ENCODE results near the gene CXXC4. TPM values are rescaled to one million over a fixed set of nuclear protein-coding genes. Genes with fewer than 3 reads are reported as not detected.

The CXXC4 gene
- polyA plus RNA-seq, 3 donors from 2014 or later: 0.13 to 0.29 (median 0.14) TPM

GRCh38 chr4:104470770-104471169, 23.9 kb downstream of the CXXC4 start:
- Mint-ChIP-seq H3K4me3 (no peak overlapping the region), H3K27me3 (ENCODE audit: low read depth in 3 of 3) (peaks cover 0 to 10% (median 6%) of the 10 kb centered on the region in 3 donors), H3K9me3 (peaks cover 0 to 1% (median 0%) of the 10 kb centered on the region in 6 donors), H3K4me1 (no peaks in the 10 kb centered on the region), H3K36me3 (no peaks in the 10 kb centered on the region), H3K27ac (no peak overlapping the region)
- DNase-seq: no peak

- no peaks in the 10 kb centered on the region for H3K36me3 Mint-ChIP-seq
- H3K4me1 Mint-ChIP-seq: no peaks in the 10 kb centered on the region
- DNase-seq: no peak
- H3K27ac Mint-ChIP-seq: no peak overlapping the region
- peaks cover 0 to 1% (median 0%) of the 10 kb centered on the region in 6 donors for H3K9me3 Mint-ChIP-seq
- peaks cover 0 to 7% (median 6%) of the 10 kb centered on the region in 3 donors for H3K27me3 Mint-ChIP-seq (ENCODE audit: low read depth in 3 of 3)
- no peak overlapping the region for H3K4me3 Mint-ChIP-seq
These were observed 24.9 kb downstream of the CXXC4 start for GRCh38 chr4:104469794-104470193.

- Mint-ChIP-seq H3K36me3 (no peaks in the 10 kb centered on the region), H3K27me3 (ENCODE audit: low read depth in 3 of 3) (peaks cover 0 to 6% (median 6%) of the 10 kb centered on the region in 3 donors), H3K9me3 (peaks cover 0 to 1% (median 0%) of the 10 kb centered on the region in 6 donors), H3K4me3 (no peak overlapping the region), H3K27ac (no peak overlapping the region), H3K4me1 (no peaks in the 10 kb centered on the region)
- DNase-seq: no peak
These were observed 29.1 kb downstream of the CXXC4 start for GRCh38 chr4:104465619-104466018.

GRCh38 chr4:104465201-104465600, 29.5 kb downstream of the CXXC4 start:
- no peaks in the 10 kb centered on the region for H3K36me3 Mint-ChIP-seq
- H3K27ac Mint-ChIP-seq: no peak overlapping the region
- no peaks in the 10 kb centered on the region for H3K4me1 Mint-ChIP-seq
- peaks cover 0 to 6% (median 6%) of the 10 kb centered on the region in 3 donors for H3K27me3 Mint-ChIP-seq (ENCODE audit: low read depth in 3 of 3)
- H3K9me3 Mint-ChIP-seq: no peaks in the 10 kb centered on the region
- DNase-seq: no peak
- H3K4me3 Mint-ChIP-seq: no peak overlapping the region

- no peak overlapping the region for H3K4me3 Mint-ChIP-seq
- no peak for DNase-seq
These were observed 32.1 kb downstream of the CXXC4 start for GRCh38 chr4:104462641-104463040.

GRCh38 chr4:104457308-104457981, 37.2 kb downstream of the CXXC4 start:
- no peaks in the 10 kb centered on the region for H3K36me3 Mint-ChIP-seq
- H3K4me1 Mint-ChIP-seq: no peaks in the 10 kb centered on the region
- DNase-seq: no peak
- H3K4me3 Mint-ChIP-seq: no peak overlapping the region
- H3K9me3 Mint-ChIP-seq: no peaks in the 10 kb centered on the region
- no peak overlapping the region for H3K27ac Mint-ChIP-seq
- no peaks in the 10 kb centered on the region for H3K27me3 Mint-ChIP-seq (ENCODE audit: low read depth in 3 of 3)

More at GRCh38 chr4:104462641-104463040, 32.1 kb downstream of the CXXC4 start:
- Mint-ChIP-seq H3K27ac (no peak overlapping the region), H3K9me3 (no peaks in the 10 kb centered on the region), H3K27me3 (ENCODE audit: low read depth in 3 of 3) (peaks cover 0 to 3% (median 2%) of the 10 kb centered on the region in 3 donors), H3K36me3 (no peaks in the 10 kb centered on the region), H3K4me1 (no peaks in the 10 kb centered on the region)

- no peaks in the 10 kb centered on the region for H3K4me1 Mint-ChIP-seq
- H3K36me3 Mint-ChIP-seq: no peaks in the 10 kb centered on the region
- no peak for DNase-seq
- no peak overlapping the region for H3K4me3 Mint-ChIP-seq
- no peak overlapping the region for H3K27ac Mint-ChIP-seq
- no peaks in the 10 kb centered on the region for H3K27me3 Mint-ChIP-seq (ENCODE audit: low read depth in 3 of 3)
- no peaks in the 10 kb centered on the region for H3K9me3 Mint-ChIP-seq
These were observed 43.1 kb downstream of the CXXC4 start for GRCh38 chr4:104451573-104451972.

- H3K4me3 Mint-ChIP-seq: no peak overlapping the region
- H3K9me3 Mint-ChIP-seq: no peaks in the 10 kb centered on the region
- H3K27me3 Mint-ChIP-seq (ENCODE audit: low read depth in 3 of 3): no peaks in the 10 kb centered on the region
- H3K4me1 Mint-ChIP-seq: no peaks in the 10 kb centered on the region
- no peak overlapping the region for H3K27ac Mint-ChIP-seq
- no peak for DNase-seq
- no peaks in the 10 kb centered on the region for H3K36me3 Mint-ChIP-seq
These were observed 45.2 kb downstream of the CXXC4 start for GRCh38 chr4:104449537-104449936.

GRCh38 chr4:104447294-104447693, 47.4 kb downstream of the CXXC4 start:
- Mint-ChIP-seq H3K4me3 (no peak overlapping the region), H3K27ac (no peak overlapping the region), H3K9me3 (peaks cover 0 to 2% (median 0%) of the 10 kb centered on the region in 6 donors), H3K36me3 (no peaks in the 10 kb centered on the region), H3K27me3 (ENCODE audit: low read depth in 3 of 3) (peaks cover 0 to 3% (median 0%) of the 10 kb centered on the region in 3 donors), H3K4me1 (no peaks in the 10 kb centered on the region)
- no peak for DNase-seq

GRCh38 chr4:104446431-104447278, 48.0 kb downstream of the CXXC4 start:
- DNase-seq: no peak
- no peak overlapping the region for H3K27ac Mint-ChIP-seq
- H3K36me3 Mint-ChIP-seq: no peaks in the 10 kb centered on the region
- no peaks in the 10 kb centered on the region for H3K4me1 Mint-ChIP-seq
- H3K27me3 Mint-ChIP-seq (ENCODE audit: low read depth in 3 of 3): peaks cover 0 to 3% (median 0%) of the 10 kb centered on the region in 3 donors
- no peak overlapping the region for H3K4me3 Mint-ChIP-seq
- peaks cover 0 to 2% (median 0%) of the 10 kb centered on the region in 6 donors for H3K9me3 Mint-ChIP-seq

- no peaks in the 10 kb centered on the region for H3K4me1 Mint-ChIP-seq
- no peak overlapping the region for H3K27ac Mint-ChIP-seq
- H3K4me3 Mint-ChIP-seq: no peak overlapping the region
- peaks cover 2 to 5% (median 2%) of the 10 kb centered on the region in 3 donors for H3K27me3 Mint-ChIP-seq (ENCODE audit: low read depth in 3 of 3)
- peaks cover 0 to 2% (median under 1%) of the 10 kb centered on the region in 6 donors for H3K9me3 Mint-ChIP-seq
- no peak for DNase-seq
- no peaks in the 10 kb centered on the region for H3K36me3 Mint-ChIP-seq
These were observed 50.0 kb downstream of the CXXC4 start for GRCh38 chr4:104444685-104445084.

- H3K4me3 Mint-ChIP-seq: no peak overlapping the region
- no peak overlapping the region for H3K27ac Mint-ChIP-seq
- DNase-seq: no peak
- no peaks in the 10 kb centered on the region for H3K4me1 Mint-ChIP-seq
- peaks cover 2 to 10% (median 5%) of the 10 kb centered on the region in 3 donors for H3K27me3 Mint-ChIP-seq (ENCODE audit: low read depth in 3 of 3)
- H3K36me3 Mint-ChIP-seq: no peaks in the 10 kb centered on the region
- H3K9me3 Mint-ChIP-seq: peaks cover 0 to 6% (median under 1%) of the 10 kb centered on the region in 6 donors
These were observed 58.2 kb downstream of the CXXC4 start for GRCh38 chr4:104436542-104436941.

- no peaks in the 10 kb centered on the region for H3K4me1 Mint-ChIP-seq
- DNase-seq: no peak
- H3K36me3 Mint-ChIP-seq: no peaks in the 10 kb centered on the region
- H3K4me3 Mint-ChIP-seq: no peak overlapping the region
- H3K27ac Mint-ChIP-seq: no peak overlapping the region
- H3K27me3 Mint-ChIP-seq (ENCODE audit: low read depth in 3 of 3): peaks cover 0 to 3% (median 3%) of the 10 kb centered on the region in 3 donors
- H3K9me3 Mint-ChIP-seq: peaks cover 0 to 2% (median 0%) of the 10 kb centered on the region in 6 donors
These were observed 65.4 kb downstream of the CXXC4 start for GRCh38 chr4:104429150-104429741.

GRCh38 chr4:104425948-104426347, 68.7 kb downstream of the CXXC4 start:
- DNase-seq: no peak
- Mint-ChIP-seq H3K27me3 (ENCODE audit: low read depth in 3 of 3) (peaks cover 0 to 2% (median 1%) of the 10 kb centered on the region in 3 donors), H3K4me3 (no peak overlapping the region), H3K36me3 (no peaks in the 10 kb centered on the region), H3K9me3 (no peaks in the 10 kb centered on the region), H3K27ac (no peak overlapping the region), H3K4me1 (no peaks in the 10 kb centered on the region)
